HUES64 (cell line): ENCODE data around the gene SCFD2.

ENCODE experiments used
- H3K27ac ChIP-seq: 2 replicates; pipeline ENCODE4 v1.7.0; 2013; ENCODE audit warnings: low read depth, low read length, inconsistent platforms
- H3K27me3 ChIP-seq: 2 replicates; pipeline ENCODE4 v1.6.1; 2013; ENCODE audit warnings: mild to moderate bottlenecking, low read length; ENCODE audit not compliant: insufficient read depth
- H3K36me3 ChIP-seq: 2 replicates; pipeline ENCODE4 v1.6.1; 2013; ENCODE audit warnings: mild to moderate bottlenecking, low read length; ENCODE audit not compliant: insufficient read depth
- H3K4me1 ChIP-seq: 2 replicates; pipeline ENCODE4 v1.6.1; 2013; ENCODE audit warnings: mild to moderate bottlenecking, low read length, moderate library complexity; ENCODE audit not compliant: insufficient read depth
- H3K4me3 ChIP-seq: 2 replicates; pipeline ENCODE4 v1.5.1; 2013; ENCODE audit warnings: mild to moderate bottlenecking, low read length, moderate library complexity
- H3K9ac ChIP-seq: 2 replicates; pipeline ENCODE4 v1.6.1; 2013; ENCODE audit warnings: mild to moderate bottlenecking, low read depth, low read length
- H3K9me3 ChIP-seq: 2 replicates; pipeline ENCODE4 v1.6.1; 2013; ENCODE audit warnings: low read depth, low read length; ENCODE audit not compliant: insufficient read depth
- WGBS: fragments of 150-250, 120-280 bp; methylation state at CpG from one replicate; pipeline ENCODE4 v1.1.7; 2013; ENCODE audit warnings: missing lambda C conversion rate; 5-methylcytosine and 5-hydroxymethylcytosine counted together

SCFD2 gene

GRCh38 chr4:53094040-53094439 lies 271.8 kb downstream of the SCFD2 start:
- H3K27me3 ChIP-seq, result no peaks in the 10 kb centered on the region
- no peaks in the 10 kb centered on the region for H3K36me3 ChIP-seq
- no peak overlapping the region for H3K9ac ChIP-seq
- no peak overlapping the region for H3K4me3 ChIP-seq
- no peaks in the 10 kb centered on the region for H3K4me1 ChIP-seq
- WGBS, result 85% methylated on average over 1 of the region's 1 CpG
- no peaks in the 10 kb centered on the region for H3K9me3 ChIP-seq
- H3K27ac ChIP-seq, result no peak overlapping the region

- no peak overlapping the region for H3K9ac ChIP-seq
- no peaks in the 10 kb centered on the region for H3K4me1 ChIP-seq
- no peaks in the 10 kb centered on the region for H3K27me3 ChIP-seq
- H3K4me3 ChIP-seq, result no peak overlapping the region
- no peaks in the 10 kb centered on the region for H3K36me3 ChIP-seq
- no peak overlapping the region for H3K27ac ChIP-seq
- H3K9me3 ChIP-seq, result peaks cover 2% of the 10 kb centered on the region; the same call in 1 of the 2 replicates
Observed at GRCh38 chr4:53089936-53090729, 275.7 kb downstream of the SCFD2 start.

GRCh38 chr4:53088152-53088551 lies 277.7 kb downstream of the SCFD2 start:
- 38% methylated on average over 1 of the region's 1 CpG for WGBS
- no peak overlapping the region for H3K27ac ChIP-seq
- H3K9me3 ChIP-seq, result peaks cover 12% of the 10 kb centered on the region; the same call in 1 of the 2 replicates
- no peaks in the 10 kb centered on the region for H3K36me3 ChIP-seq
- H3K4me1 ChIP-seq, result no peaks in the 10 kb centered on the region
- H3K4me3 ChIP-seq, result no peak overlapping the region
- no peaks in the 10 kb centered on the region for H3K27me3 ChIP-seq
- H3K9ac ChIP-seq, result no peak overlapping the region

- Histone ChIP-seq H3K27me3 (no peaks in the 10 kb centered on the region), H3K9ac (no peak overlapping the region), H3K36me3 (no peaks in the 10 kb centered on the region), H3K27ac (no peak overlapping the region), H3K4me1 (no peaks in the 10 kb centered on the region), H3K9me3 (no peaks in the 10 kb centered on the region), H3K4me3 (no peak overlapping the region)
- WGBS, result 93% methylated on average over 8 of the region's 8 CpGs
Observed at GRCh38 chr4:53076374-53076958, 289.4 kb downstream of the SCFD2 start.

- no peaks in the 10 kb centered on the region for H3K9me3 ChIP-seq
- WGBS, result 100% methylated on average over 1 of the region's 1 CpG
Observed at GRCh38 chr4:53075162-53075785, 290.6 kb downstream of the SCFD2 start.

GRCh38 chr4:53068755-53069330 lies 297.0 kb downstream of the SCFD2 start:
- Histone ChIP-seq H3K27me3 (no peaks in the 10 kb centered on the region), H3K27ac (no peak overlapping the region), H3K4me1 (no peaks in the 10 kb centered on the region), H3K4me3 (no peak overlapping the region), H3K9ac (no peak overlapping the region), H3K9me3 (no peaks in the 10 kb centered on the region), H3K36me3 (no peaks in the 10 kb centered on the region)
- 98% methylated on average over 2 of the region's 3 CpGs for WGBS

More at GRCh38 chr4:53075162-53075785, 290.6 kb downstream of the SCFD2 start:
- H3K9ac ChIP-seq, result no peak overlapping the region
- H3K4me3 ChIP-seq, result no peak overlapping the region
- H3K4me1 ChIP-seq, result no peaks in the 10 kb centered on the region
- H3K27me3 ChIP-seq, result no peaks in the 10 kb centered on the region
- H3K27ac ChIP-seq, result no peak overlapping the region
- no peaks in the 10 kb centered on the region for H3K36me3 ChIP-seq

GRCh38 chr4:53067125-53067802 lies 298.6 kb downstream of the SCFD2 start:
- Histone ChIP-seq H3K4me1 (peaks cover 5% of the 10 kb centered on the region; the same call in 1 of the 2 replicates), H3K9me3 (no peaks in the 10 kb centered on the region), H3K4me3 (no peak overlapping the region), H3K27ac (no peak overlapping the region), H3K9ac (no peak overlapping the region), H3K27me3 (no peaks in the 10 kb centered on the region), H3K36me3 (no peaks in the 10 kb centered on the region)
- 87% methylated on average over 2 of the region's 2 CpGs for WGBS

- H3K9me3 ChIP-seq, result no peaks in the 10 kb centered on the region
- WGBS, result 100% methylated on average over 1 of the region's 1 CpG
- no peaks in the 10 kb centered on the region for H3K27me3 ChIP-seq
- H3K9ac ChIP-seq, result no peak overlapping the region
- H3K4me3 ChIP-seq, result no peak overlapping the region
- peaks cover 9% of the 10 kb centered on the region; the same call in 1 of the 2 replicates for H3K4me1 ChIP-seq
- H3K27ac ChIP-seq, result no peak overlapping the region
- no peaks in the 10 kb centered on the region for H3K36me3 ChIP-seq
Observed at GRCh38 chr4:53066155-53066554, 299.7 kb downstream of the SCFD2 start.

GRCh38 chr4:53064609-53065008 lies 301.3 kb downstream of the SCFD2 start:
- Histone ChIP-seq H3K36me3 (no peaks in the 10 kb centered on the region), H3K4me1 (peaks cover 9% of the 10 kb centered on the region; the same call in 1 of the 2 replicates), H3K9me3 (no peaks in the 10 kb centered on the region), H3K9ac (no peak overlapping the region), H3K4me3 (no peak overlapping the region), H3K27me3 (no peaks in the 10 kb centered on the region), H3K27ac (no peak overlapping the region)
- WGBS, result no CpG with 5 or more reads among the region's 1 CpG

GRCh38 chr4:53061091-53061850 lies 304.6 kb downstream of the SCFD2 start:
- WGBS, result 92% methylated on average over 8 of the region's 8 CpGs
- no peaks in the 10 kb centered on the region for H3K36me3 ChIP-seq

More at GRCh38 chr4:53061091-53061850, 304.6 kb downstream of the SCFD2 start:
- H3K9ac ChIP-seq, result no peak overlapping the region
- no peaks in the 10 kb centered on the region for H3K27me3 ChIP-seq
- no peak overlapping the region for H3K4me3 ChIP-seq
- H3K27ac ChIP-seq, result no peak overlapping the region
- no peaks in the 10 kb centered on the region for H3K9me3 ChIP-seq
- peaks cover 9% of the 10 kb centered on the region; the same call in 1 of the 2 replicates for H3K4me1 ChIP-seq
